Breast epithelium (tissue), 3 donors: Measurements from ENCODE around the gene HTRA3.

Experiments
- POLR2A ChIP-seq: fragments of 450-650 bp; IDR thresholded peaks from one replicate; pipeline ENCODE4 v1.6.1; 2016; ENCODE audit warnings: antibody characterized with exemption, mild to moderate bottlenecking, moderate library complexity
- POLR2AphosphoS5 ChIP-seq, 3 donors: sonication (generic); formaldehyde crosslinking; IDR thresholded peaks; one replicate each; pipeline ENCODE4 v1.6.1; 2017; ENCODE audit warnings: antibody characterized with exemption in 3 of 3
- TF ChIP-seq, protein P1 (sequence below), 3 donors: fragments of 450-650 bp; IDR thresholded peaks; one replicate each; pipeline ENCODE4 v1.5.1; 2016 to 2017; ENCODE audit warnings: antibody characterized with exemption in 3 of 3, mild to moderate bottlenecking in 3 of 3, moderate library complexity in 3 of 3

GRCh38 chr4:8334786-8335460, 65.4 kb downstream of the HTRA3 start:
- TF ChIP-seq, protein P1, sequence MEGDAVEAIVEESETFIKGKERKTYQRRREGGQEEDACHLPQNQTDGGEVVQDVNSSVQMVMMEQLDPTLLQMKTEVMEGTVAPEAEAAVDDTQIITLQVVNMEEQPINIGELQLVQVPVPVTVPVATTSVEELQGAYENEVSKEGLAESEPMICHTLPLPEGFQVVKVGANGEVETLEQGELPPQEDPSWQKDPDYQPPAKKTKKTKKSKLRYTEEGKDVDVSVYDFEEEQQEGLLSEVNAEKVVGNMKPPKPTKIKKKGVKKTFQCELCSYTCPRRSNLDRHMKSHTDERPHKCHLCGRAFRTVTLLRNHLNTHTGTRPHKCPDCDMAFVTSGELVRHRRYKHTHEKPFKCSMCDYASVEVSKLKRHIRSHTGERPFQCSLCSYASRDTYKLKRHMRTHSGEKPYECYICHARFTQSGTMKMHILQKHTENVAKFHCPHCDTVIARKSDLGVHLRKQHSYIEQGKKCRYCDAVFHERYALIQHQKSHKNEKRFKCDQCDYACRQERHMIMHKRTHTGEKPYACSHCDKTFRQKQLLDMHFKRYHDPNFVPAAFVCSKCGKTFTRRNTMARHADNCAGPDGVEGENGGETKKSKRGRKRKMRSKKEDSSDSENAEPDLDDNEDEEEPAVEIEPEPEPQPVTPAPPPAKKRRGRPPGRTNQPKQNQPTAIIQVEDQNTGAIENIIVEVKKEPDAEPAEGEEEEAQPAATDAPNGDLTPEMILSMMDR (IDR thresholded peaks at IDR 0.05): no peak
- TF ChIP-seq POLR2AphosphoS5 (IDR thresholded peaks at IDR 0.05) (no peak), POLR2A (no peak)
